HEK293T (cell line): Measurements from ENCODE around the gene CCDC97.

ENCODE experiments used
- CTCF ChIA-PET: fragments of 350-600 bp; formaldehyde crosslinking; extraction: SDS; loops from one replicate; lab custom pipeline; 2021; ENCODE audit warnings: antibody characterized with exemption, inconsistent platforms; lab: Yijun Ruan, JAX
- POLR2A ChIA-PET: fragments of 350-600 bp; formaldehyde crosslinking; extraction: SDS; loops from one replicate; lab custom pipeline; 2020; ENCODE audit warnings: antibody characterized with exemption, inconsistent platforms; lab: Yijun Ruan, JAX
- DNase-seq: peaks from one replicate; pipeline ENCODE4 v3.0.0; 2012; ENCODE audit warnings: mixed read lengths; ENCODE audit errors: extremely low spot score
- ARNT ChIP-seq: fragments of 450-650 bp; IDR thresholded peaks from 2 replicates; pipeline ENCODE4 v1.6.1; 2017; ENCODE audit warnings: mild to moderate bottlenecking
- BHLHE40 ChIP-seq: fragments of 450-650 bp; IDR thresholded peaks from 2 replicates; pipeline ENCODE4 v1.6.1; 2016; ENCODE audit warnings: mild to moderate bottlenecking, moderate library complexity, borderline replicate concordance
- CTBP1 ChIP-seq: fragments of 450-650 bp; IDR thresholded peaks from 2 replicates; pipeline ENCODE4 v1.6.1; 2016; ENCODE audit warnings: borderline replicate concordance
- ELF4 ChIP-seq: fragments of 450-650 bp; IDR thresholded peaks from 2 replicates; pipeline ENCODE4 v1.6.1; 2017; ENCODE audit warnings: antibody characterized with exemption
- FOXA1 ChIP-seq: fragments of 450-650 bp; IDR thresholded peaks from 2 replicates; pipeline ENCODE4 v1.6.1; 2016; ENCODE audit warnings: mild to moderate bottlenecking
- FOXK2 ChIP-seq: fragments of 450-650 bp; IDR thresholded peaks from 2 replicates; pipeline ENCODE4 v1.6.1; 2016; ENCODE audit warnings: mild to moderate bottlenecking
- FOXM1 ChIP-seq: fragments of 450-650 bp; IDR thresholded peaks from 2 replicates; pipeline ENCODE4 v1.6.1; 2017; ENCODE audit warnings: mild to moderate bottlenecking, borderline replicate concordance
- HDGF ChIP-seq: fragments of 450-650 bp; IDR thresholded peaks from 2 replicates; pipeline ENCODE4 v1.6.1; 2017; ENCODE audit warnings: antibody characterized with exemption, borderline replicate concordance
- L3MBTL2 ChIP-seq: fragments of 450-650 bp; conservative IDR thresholded peaks from 2 replicates; pipeline ENCODE4 v1.6.1; 2016; ENCODE audit warnings: mild to moderate bottlenecking
- LEF1 ChIP-seq: fragments of 450-650 bp; IDR thresholded peaks from 2 replicates; pipeline ENCODE4 v1.6.1; 2017; ENCODE audit warnings: mild to moderate bottlenecking, borderline replicate concordance
- NFRKB ChIP-seq: fragments of 450-650 bp; IDR thresholded peaks from 2 replicates; pipeline ENCODE4 v1.6.1; 2016; ENCODE audit warnings: mild to moderate bottlenecking, moderate library complexity
- SP1 ChIP-seq: fragments of 450-650 bp; IDR thresholded peaks from 2 replicates; pipeline ENCODE4 v1.6.1; 2017
- SUZ12 ChIP-seq: fragments of 450-650 bp; IDR thresholded peaks from 2 replicates; pipeline ENCODE4 v1.6.1; 2016; ENCODE audit warnings: mild to moderate bottlenecking
- TARDBP ChIP-seq: fragments of 450-650 bp; IDR thresholded peaks from 2 replicates; pipeline ENCODE4 v1.6.1; 2016
- ZNF384 ChIP-seq: fragments of 450-650 bp; IDR thresholded peaks from 2 replicates; pipeline ENCODE4 v1.6.1; 2016
- TF ChIP-seq, protein P1 (sequence below): fragments of 450-650 bp; IDR thresholded peaks from 2 replicates; pipeline ENCODE4 v1.6.1; 2016

Gene CCDC97

DNA sequence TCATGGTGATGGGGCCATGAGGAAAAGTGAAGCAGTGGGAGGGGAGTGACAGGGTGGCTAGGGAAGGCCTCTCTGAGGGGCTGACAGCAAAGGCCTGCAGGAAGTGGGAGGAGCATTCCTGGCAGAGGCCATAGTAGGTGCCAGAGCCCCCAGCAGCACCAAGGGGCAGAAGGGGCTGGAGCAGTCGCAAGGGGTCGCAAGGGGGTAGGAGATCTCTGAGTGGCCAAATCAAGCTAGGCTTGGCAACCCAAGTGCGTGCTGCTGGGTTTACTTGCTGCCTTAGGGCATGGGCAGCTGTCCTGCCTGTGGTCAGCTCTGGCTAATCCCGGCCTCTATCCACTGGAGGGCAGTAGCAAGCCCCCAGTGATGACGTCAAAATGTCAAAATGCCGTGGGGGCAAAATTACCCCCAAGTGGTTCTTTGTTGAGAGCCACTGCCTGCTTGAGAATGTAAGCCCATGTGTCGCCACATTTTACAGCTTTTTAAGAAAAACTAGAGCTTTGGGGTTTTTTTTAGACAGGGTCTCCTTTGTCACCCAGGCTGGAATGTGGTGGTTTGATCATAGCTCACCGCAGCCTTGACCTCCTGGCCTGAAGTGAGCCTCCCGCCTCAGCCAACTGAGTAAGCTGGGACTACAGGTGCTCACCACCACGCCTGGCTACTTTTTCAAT is 11.8 kb downstream of the CCDC97 start:
- peak; percentile 59 for DNase-seq
- ChIA-PET POLR2A (interaction anchor here (1.1 kb wide), 1 partner anchor 31 kb away, joined by 4 read pairs; no protein-coding TSS in a partner anchor), CTCF (interaction anchor here (0.7 to 1.4 kb wide), 2 partner anchors 13 to 18 kb away, joined by 3 to 4 read pairs; no protein-coding TSS in a partner anchor)
- TF ChIP-seq, protein P1, sequence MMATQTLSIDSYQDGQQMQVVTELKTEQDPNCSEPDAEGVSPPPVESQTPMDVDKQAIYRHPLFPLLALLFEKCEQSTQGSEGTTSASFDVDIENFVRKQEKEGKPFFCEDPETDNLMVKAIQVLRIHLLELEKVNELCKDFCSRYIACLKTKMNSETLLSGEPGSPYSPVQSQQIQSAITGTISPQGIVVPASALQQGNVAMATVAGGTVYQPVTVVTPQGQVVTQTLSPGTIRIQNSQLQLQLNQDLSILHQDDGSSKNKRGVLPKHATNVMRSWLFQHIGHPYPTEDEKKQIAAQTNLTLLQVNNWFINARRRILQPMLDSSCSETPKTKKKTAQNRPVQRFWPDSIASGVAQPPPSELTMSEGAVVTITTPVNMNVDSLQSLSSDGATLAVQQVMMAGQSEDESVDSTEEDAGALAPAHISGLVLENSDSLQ: no peak
- TF ChIP-seq FOXM1: no peak
- no peak for TF ChIP-seq ARNT
- no peak for TF ChIP-seq HDGF
- no peak for TF ChIP-seq L3MBTL2
- no peak for TF ChIP-seq LEF1
- TF ChIP-seq BHLHE40: no peak
- no peak for TF ChIP-seq SP1
- no peak for TF ChIP-seq FOXA1
- no peak for TF ChIP-seq SUZ12
- TF ChIP-seq CTBP1: no peak
- TF ChIP-seq ZNF384: no peak
- no peak for TF ChIP-seq NFRKB
- no peak for TF ChIP-seq ELF4
- TF ChIP-seq TARDBP: no peak
- no peak for TF ChIP-seq FOXK2

DNA sequence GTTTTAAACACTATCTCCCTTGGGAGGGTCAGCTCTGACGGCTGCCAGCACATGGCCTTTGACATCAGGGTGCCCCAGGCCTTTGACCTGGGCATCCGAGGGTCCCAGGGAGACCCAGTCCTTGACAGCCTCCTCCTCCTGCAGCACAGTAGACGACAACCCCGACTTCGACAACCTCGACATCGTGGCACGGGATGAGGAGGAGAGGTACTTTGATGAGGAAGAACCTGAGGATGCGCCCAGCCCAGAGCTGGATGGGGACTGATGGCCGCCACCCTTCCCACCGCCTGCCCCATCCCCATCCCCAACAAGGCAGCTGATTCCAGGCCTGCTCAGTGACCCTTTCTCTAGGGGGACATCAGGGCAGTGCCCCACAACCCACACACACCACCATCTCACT is 12.5 kb downstream of the CCDC97 start:
- ChIA-PET CTCF (interaction anchor here (1.4 to 1.6 kb wide), 2 partner anchors 14 to 30 kb away, joined by 4 to 5 read pairs; no protein-coding TSS in a partner anchor), POLR2A (interaction anchor here (1.0 to 1.1 kb wide), 2 partner anchors 30 to 59 kb away, joined by 3 to 4 read pairs; no protein-coding TSS in a partner anchor)
- TF ChIP-seq LEF1: no peak
- TF ChIP-seq ZNF384: no peak
- no peak for TF ChIP-seq L3MBTL2
- TF ChIP-seq FOXK2: no peak
- no peak for TF ChIP-seq HDGF
- TF ChIP-seq BHLHE40: no peak
- no peak for TF ChIP-seq ARNT
- TF ChIP-seq TARDBP: no peak
- TF ChIP-seq FOXM1: no peak
- TF ChIP-seq CTBP1: no peak
- no peak for TF ChIP-seq FOXA1
- no peak for TF ChIP-seq SUZ12
- TF ChIP-seq ELF4: no peak
- TF ChIP-seq SP1: no peak
- no peak for TF ChIP-seq NFRKB
- TF ChIP-seq, protein P1: no peak
- DNase-seq: no peak

DNA sequence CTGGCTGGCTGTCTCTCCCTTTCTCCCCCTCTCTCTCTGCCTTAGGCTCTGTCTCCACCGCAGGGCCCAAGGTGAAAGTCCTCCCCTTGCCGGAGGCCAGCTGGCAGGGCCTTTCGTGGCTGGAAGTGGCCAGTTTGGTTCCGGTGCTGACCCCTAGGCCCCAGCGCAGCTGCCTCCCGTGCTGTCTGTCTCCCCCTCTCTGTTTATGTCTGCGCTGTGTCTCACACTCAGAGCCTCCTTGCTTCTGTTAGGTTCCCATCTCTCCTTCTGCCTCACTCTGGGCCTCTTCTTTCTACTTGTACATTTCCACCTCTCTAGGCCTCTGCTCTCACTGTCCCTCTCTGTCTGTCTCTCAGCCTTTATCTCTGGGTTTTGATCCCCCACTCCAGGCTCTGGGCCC is 13.1 kb downstream of the CCDC97 start:
- CTCF ChIA-PET: interaction anchor here (1.6 kb wide), 1 partner anchor 29 kb away, joined by 5 read pairs; no protein-coding TSS in a partner anchor
- POLR2A ChIA-PET: interaction anchor here (1.0 to 1.2 kb wide), 2 partner anchors 29 to 59 kb away, joined by 3 to 6 read pairs; no protein-coding TSS in a partner anchor
- no peak for DNase-seq
- TF ChIP-seq L3MBTL2 (no peak), FOXA1 (no peak), HDGF (no peak), FOXM1 (no peak), BHLHE40 (no peak), LEF1 (no peak), ELF4 (no peak), SP1 (no peak), SUZ12 (no peak), ARNT (no peak)
- TF ChIP-seq, protein P1: no peak

DNA sequence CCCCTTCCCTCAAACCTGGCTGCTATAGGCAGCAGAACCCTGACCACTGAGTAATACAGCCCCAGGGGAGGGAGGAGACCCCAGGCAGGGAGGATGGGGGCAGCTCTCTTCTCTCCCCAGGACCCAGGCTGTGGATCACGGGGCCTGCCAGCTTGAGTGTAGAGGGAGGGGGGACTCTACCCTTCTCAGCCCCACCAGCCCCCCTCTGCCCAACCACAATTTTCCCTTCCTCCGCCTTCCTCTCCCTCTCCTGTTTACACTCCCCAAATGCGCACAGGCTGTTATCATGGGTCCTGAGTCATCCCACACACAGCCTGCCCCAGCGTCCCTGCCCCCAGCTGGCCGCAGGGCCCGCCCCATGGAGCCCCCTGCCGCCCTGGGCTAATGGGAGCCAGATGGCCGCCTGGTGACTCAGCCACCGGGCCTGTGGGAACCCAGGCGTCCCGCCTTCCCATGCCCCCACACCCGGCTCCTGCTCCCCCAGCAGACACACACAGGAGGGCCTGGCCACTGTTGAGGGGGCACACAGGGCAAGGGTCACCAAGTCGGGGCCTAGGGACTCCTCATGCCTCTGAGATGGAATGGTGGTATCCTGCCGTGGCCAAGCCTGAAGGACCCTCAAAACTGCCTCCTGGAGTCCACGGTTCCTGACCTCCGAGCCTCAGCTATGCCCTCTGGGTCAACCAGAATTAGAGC is 13.6 kb downstream of the CCDC97 start:
- TF ChIP-seq ELF4: no peak
- TF ChIP-seq HDGF: no peak
- TF ChIP-seq BHLHE40: no peak
- TF ChIP-seq FOXA1: no peak
- TF ChIP-seq TARDBP: no peak
- TF ChIP-seq SP1: no peak
- TF ChIP-seq SUZ12: no peak
- no peak for TF ChIP-seq LEF1
- no peak for TF ChIP-seq L3MBTL2
- no peak for TF ChIP-seq CTBP1
- TF ChIP-seq FOXK2: no peak
- no peak for TF ChIP-seq FOXM1
- TF ChIP-seq, protein P1: no peak
- no peak for TF ChIP-seq ARNT
- TF ChIP-seq ZNF384: no peak
- ChIA-PET CTCF (interaction anchor here (1.6 kb wide), 1 partner anchor 28 kb away, joined by 5 read pairs; no protein-coding TSS in a partner anchor), POLR2A (interaction anchor here (1.0 to 1.2 kb wide), 2 partner anchors 29 to 60 kb away, joined by 3 to 6 read pairs; no protein-coding TSS in a partner anchor)
- no peak for DNase-seq
